Measurements from ENCODE around the gene SLITRK6.
"Not testable (repeated sequence)": the region's sequence is repeated elsewhere in the genome, so short reads cannot be mapped to it uniquely, and the experiment has no call there.

Gene SLITRK6, protein sequence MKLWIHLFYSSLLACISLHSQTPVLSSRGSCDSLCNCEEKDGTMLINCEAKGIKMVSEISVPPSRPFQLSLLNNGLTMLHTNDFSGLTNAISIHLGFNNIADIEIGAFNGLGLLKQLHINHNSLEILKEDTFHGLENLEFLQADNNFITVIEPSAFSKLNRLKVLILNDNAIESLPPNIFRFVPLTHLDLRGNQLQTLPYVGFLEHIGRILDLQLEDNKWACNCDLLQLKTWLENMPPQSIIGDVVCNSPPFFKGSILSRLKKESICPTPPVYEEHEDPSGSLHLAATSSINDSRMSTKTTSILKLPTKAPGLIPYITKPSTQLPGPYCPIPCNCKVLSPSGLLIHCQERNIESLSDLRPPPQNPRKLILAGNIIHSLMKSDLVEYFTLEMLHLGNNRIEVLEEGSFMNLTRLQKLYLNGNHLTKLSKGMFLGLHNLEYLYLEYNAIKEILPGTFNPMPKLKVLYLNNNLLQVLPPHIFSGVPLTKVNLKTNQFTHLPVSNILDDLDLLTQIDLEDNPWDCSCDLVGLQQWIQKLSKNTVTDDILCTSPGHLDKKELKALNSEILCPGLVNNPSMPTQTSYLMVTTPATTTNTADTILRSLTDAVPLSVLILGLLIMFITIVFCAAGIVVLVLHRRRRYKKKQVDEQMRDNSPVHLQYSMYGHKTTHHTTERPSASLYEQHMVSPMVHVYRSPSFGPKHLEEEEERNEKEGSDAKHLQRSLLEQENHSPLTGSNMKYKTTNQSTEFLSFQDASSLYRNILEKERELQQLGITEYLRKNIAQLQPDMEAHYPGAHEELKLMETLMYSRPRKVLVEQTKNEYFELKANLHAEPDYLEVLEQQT

DNA sequence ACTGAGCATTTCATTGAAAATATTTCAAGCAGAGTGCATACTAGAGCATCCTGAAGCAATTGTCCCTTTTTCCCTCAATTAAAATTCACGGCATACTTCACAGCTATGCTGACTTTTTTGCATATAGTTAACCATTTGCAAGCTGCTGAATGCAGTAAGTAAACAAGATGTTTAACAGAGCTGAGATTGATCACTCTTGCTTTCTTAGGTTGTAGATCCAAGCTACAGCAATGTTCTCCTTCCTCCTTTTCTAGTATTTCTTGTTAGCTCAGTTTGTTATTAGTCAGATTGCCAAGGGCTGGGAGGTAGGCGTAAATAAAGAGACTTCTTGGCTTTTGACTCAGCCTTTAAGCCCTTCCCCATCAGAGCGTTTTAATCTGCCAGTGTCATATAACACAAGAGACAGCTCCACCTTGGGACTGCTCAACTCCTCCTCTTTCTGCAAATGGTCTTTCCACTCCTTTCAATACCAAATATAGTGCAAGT is at the start of gene SLITRK6:
TSS of gene SLITRK6 (minus strand) at position 323 of the 486 bp plus-strand sequence. CDS start 2,911 bp downstream, outside the sequence.
- no peak for FAIRE-seq

GRCh38 chr13:85847012-85847411 is 47.8 kb upstream of the SLITRK6 start:
- no peak for FAIRE-seq

DNA sequence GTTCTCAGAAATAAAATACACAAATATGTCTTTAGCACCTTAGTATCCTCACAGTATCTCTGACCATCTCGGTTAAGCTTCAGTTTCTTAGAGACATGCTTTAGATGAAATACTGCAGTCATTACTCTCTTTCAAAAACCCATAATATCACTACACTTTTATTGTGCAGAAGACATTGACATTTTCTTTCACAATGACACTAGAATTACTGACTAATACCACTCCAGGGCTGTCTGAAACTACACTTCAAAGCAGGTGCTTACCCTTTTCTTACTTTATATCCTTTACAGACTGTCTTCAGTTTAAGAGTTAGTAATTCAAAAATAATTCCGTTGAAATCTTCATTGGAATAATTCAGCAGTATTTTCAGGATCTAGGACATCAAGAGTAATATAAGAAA is 42.2 kb upstream of the SLITRK6 start:
- no peak for FAIRE-seq

- no peak for FAIRE-seq
Observed at GRCh38 chr13:85833921-85834320, 34.7 kb upstream of the SLITRK6 start.

DNA sequence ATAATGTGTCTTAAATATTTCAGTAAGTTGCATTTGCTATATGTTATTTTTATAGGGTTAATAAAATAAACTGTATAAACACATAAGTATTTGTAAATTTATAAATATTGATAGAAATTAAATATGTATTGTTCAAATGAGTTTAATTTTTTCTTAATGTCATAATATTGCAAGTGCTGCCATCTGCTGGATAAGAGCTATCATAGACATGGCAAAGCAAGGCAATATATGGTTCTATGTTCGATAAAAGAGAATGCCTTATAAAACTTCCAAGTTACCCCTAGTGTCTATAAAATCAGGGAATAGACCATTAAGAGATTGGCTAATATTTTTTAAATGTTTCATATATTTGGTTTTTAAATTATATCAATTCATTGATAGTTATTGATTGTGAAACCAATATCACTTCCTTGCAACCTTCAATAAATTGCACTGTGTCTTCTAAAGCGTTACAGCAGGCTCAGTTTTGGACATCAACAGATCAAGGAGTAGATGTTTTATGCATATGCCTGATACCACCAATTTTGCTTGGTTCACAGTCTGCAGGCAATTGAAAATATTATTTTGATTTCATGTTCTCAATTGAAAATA is 29.0 kb upstream of the SLITRK6 start:
- FAIRE-seq = peak; percentile 93

DNA sequence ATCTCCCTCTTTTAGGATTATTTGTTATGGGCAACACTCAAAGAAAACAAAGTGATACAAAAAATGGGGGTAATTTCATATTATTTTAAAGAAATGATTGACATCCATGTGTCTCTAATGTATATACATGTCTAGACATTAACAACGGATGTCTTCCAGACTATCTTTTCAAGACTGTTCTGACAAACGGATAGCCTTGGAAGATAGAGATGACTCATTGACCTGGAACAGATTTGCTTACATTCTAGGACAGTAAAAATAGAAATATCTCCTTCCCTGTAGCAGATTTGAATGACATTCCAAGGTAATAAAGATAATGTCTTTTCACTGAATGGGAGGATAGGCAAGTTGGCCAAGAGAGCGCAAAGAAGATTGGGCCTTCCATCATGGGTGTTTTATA is 26.2 kb upstream of the SLITRK6 start:
- no peak for FAIRE-seq

DNA sequence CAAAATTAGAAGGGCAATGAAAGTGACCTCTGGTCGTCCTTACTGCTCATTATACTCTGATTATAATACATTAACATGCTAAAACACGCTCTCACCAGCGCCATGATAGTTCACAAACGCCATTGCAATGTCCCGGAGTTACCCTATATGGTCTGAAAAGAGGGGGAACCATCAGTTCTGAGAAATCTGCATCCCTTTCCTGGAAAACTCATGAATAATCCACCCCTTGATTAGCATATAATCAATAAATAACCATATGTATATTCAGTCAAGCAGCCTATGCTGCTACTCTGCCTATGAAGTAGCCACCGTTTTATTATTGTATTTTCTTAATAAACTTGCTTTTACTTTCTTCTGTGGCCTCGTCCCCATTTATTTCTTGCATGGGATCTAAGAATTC is 24.6 kb upstream of the SLITRK6 start:
- FAIRE-seq = no peak

GRCh38 chr13:85819513-85819912 is 20.3 kb upstream of the SLITRK6 start:
- no peak for FAIRE-seq

DNA sequence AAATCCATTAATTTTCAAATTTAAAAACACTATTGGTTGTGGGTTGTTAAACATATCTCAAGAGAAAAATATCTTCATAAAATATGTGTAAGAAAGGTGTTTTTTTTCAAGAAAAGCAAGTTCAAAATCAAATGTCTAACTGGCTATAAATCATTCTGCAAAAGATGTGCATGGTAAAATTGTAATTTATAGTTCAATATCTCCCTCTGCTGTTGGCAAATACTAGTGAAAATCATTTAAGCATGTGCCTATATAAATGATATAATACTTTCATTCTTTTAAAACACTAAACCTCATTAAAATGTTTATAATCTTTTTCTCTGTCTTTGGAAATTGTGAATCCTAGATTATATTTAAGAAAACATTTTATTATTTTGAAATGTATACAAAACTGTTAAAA is 17.2 kb upstream of the SLITRK6 start:
- peak; percentile 53 for FAIRE-seq

GRCh38 chr13:85812282-85812681 is 13.1 kb upstream of the SLITRK6 start:
- no peak for FAIRE-seq

GRCh38 chr13:85808811-85809210 is 9.6 kb upstream of the SLITRK6 start:
- FAIRE-seq = no peak

DNA sequence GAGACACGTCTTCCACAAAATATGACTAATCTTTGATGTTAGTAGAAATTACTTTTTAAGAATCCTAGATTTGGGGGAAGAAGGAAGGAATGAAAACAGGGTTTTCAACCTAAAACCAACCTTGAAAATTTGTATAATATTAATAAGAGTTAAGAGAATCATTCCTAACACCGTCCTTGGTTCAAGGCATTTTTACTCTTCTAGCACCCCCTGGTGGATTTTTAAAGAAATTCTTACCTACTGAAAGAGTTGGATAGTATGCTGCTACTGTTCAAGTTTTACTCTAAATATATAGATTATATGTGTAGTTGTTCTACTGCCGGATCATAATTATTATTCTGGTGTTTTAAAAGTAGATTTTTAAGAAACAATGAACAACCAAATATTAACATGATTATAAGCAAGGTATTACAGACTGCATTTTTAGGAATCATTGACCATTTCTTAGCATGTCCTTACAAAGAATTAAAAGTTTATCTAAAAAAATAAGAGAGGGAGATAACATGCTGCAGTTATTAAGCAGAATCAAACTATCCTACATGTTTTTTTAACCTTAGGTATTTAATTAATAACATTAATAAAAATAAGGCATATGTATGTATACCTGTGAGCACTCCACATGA is 7.4 kb upstream of the SLITRK6 start:
- peak; percentile 90 for FAIRE-seq

GRCh38 chr13:85798556-85798955 is 663 bp downstream of the SLITRK6 start:
- FAIRE-seq = no peak

- no peak for FAIRE-seq
Observed at GRCh38 chr13:85797311-85797710, 1.9 kb downstream of the SLITRK6 start.

DNA sequence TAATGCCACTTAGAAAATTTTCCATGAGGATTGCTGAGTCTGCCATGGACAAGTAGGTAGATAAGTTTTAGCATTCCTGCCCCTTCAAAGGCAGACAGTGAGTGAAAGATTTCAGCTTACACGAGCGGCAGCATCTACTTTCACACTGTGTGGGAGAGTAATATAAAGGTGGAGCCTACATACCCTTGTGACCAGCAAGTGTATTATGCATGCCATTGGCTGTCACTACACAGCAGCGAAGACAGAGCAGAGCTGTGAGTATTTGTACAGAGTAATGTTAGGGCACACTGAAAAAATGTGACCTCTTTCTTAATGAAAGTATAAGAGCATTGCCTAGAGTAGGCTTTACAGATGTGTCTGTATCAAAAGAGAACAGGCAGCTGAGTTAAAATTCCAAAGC is 14.0 kb downstream of the SLITRK6 start:
- no peak for FAIRE-seq

GRCh38 chr13:85772367-85772766 is 26.9 kb downstream of the SLITRK6 start:
- no peak for FAIRE-seq

DNA sequence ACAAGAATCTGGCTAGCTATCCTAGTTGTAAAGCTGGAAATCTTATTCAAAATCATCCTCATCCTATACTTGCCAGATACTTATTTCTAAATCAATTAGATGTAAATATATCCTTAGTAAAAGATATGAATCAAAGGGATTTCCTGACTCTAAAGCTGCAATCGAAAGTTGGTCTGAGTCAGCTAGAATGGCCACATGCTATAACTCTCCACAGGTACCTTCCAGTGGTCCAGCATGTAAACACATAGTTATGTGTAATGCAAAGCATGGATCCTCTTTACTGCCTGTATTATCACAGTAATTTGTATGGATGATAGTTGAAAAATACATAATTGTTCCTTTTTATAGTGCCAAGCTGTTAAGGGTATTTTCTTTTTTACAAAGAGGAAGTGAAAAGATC is 27.4 kb downstream of the SLITRK6 start:
- FAIRE-seq = no peak

DNA sequence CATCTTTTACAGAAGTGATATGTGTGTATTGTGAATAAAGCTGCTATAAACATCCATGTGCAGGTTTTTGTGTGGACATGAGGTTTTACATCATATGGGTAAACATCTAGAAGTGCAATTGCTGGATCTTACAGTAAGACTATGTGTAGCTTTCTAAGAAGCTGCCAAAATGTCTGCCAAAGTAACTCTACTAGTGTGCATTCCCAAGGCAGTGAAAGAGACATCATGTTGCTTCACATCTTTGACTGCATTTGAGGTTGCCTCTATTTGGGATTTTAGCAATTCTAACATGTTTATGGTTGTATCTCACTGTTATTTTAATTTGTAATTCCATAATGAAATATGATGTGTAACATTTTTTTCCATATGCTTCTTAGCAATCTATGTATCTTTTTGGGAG is 30.3 kb downstream of the SLITRK6 start:
- no peak for FAIRE-seq

DNA sequence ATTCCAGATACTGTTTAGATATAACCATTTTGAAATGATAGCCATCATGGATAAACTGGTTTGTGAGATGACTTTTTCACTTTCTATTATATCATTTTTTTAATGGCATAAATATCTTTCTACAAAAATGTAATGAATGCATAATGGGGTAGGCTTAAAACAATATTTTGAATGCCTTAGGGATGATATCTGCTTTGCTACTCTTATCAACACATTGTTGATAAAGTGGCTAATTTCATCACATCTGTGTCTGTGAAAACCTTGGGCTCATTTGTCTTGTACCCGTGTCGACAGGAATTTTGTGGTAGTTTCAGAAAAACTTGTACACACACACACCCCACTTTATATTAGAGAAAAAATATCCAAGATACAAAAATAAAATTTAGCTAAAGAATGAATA is 44.1 kb downstream of the SLITRK6 start:
- FAIRE-seq = no peak

- not testable (repeated sequence) for FAIRE-seq
Observed at GRCh38 chr13:85743201-85743770, 55.9 kb downstream of the SLITRK6 start.

All from TTC549 (cell line).